Activated CD4-positive, alpha-beta T cell treated with anti-CD3 and anti-CD28 coated beads, Interleukin-2, amount 10 ng/mL, durations not matched to agents 7 days and 5 days (primary cell): ENCODE data around the gene AACS. TPM values are rescaled to one million over a fixed set of nuclear protein-coding genes. Genes with fewer than 3 reads are reported as not detected.
"Not testable (repeated sequence)": the region's sequence is repeated elsewhere in the genome, so short reads cannot be mapped to it uniquely, and the experiment has no call there.

Source experiments
- CTCF ChIA-PET: fragments of 350-600 bp; sonication (Branson Sonifier 250); formaldehyde crosslinking; loops from one replicate; lab custom pipeline; 2021; ENCODE audit warnings: antibody characterized with exemption; lab: Charles Lee
- POLR2A ChIA-PET: fragments of 350-600 bp; sonication (Branson Sonifier 250); formaldehyde crosslinking; loops from one replicate; lab custom pipeline; 2021; ENCODE audit warnings: antibody characterized with exemption; lab: Charles Lee
- DNase-seq: peaks from one replicate; pipeline ENCODE4 v3.0.0-alpha.2; 2020
- H3K27ac Mint-ChIP-seq: one replicate; pipeline ENCODE4 v1.8.0; 2021; ENCODE audit warnings: mild to moderate bottlenecking, moderate library complexity, mixed read lengths
- H3K27me3 Mint-ChIP-seq: one replicate; pipeline ENCODE4 v1.8.0; 2021; ENCODE audit warnings: mixed read lengths
- H3K36me3 Mint-ChIP-seq: one replicate; pipeline ENCODE4 v1.8.0; 2021; ENCODE audit warnings: low read depth, mixed read lengths
- H3K4me1 Mint-ChIP-seq: one replicate; pipeline ENCODE4 v1.8.0; 2021; ENCODE audit warnings: mixed read lengths
- H3K4me3 Mint-ChIP-seq: one replicate; pipeline ENCODE4 v1.8.0; 2021; ENCODE audit warnings: mild to moderate bottlenecking, moderate library complexity, mixed read lengths
- H3K9me3 Mint-ChIP-seq: one replicate; pipeline ENCODE4 v1.8.0; 2021; ENCODE audit warnings: mixed read lengths
- total RNA-seq, 2 experiments: library from RNA; stranded (reverse); gene quantifications; one replicate each; pipeline ENCODE4 v1.2.3, GENCODE V29; 2021

AACS gene
- total RNA-seq, 2 experiments from 2014 or later = 17.8 to 19.1 TPM

DNA sequence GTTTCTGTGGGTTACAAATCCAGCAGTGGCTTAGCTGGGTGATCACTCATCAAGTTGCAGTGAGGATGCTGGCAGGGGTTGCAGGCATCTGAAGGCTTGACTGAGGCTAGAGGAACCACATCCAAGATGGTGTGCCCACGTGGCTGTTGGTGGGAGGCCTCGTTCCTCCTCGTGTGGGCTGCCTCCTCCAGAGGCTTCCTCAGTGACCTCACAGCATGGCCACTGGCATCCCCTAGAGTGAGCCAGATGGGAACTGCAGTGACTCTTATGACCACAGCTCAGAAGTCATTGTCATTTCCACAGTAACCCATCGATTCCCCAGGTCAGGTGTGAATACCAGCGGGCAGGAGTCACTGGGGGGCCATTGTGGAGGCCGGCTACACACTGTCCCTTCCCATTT is 17.8 kb downstream of the AACS start:
- Mint-ChIP-seq H3K9me3 (no peaks in the 10 kb centered on the region), H3K27me3 (no peaks in the 10 kb centered on the region), H3K4me3 (no peak overlapping the region), H3K27ac (no peak overlapping the region), H3K4me1 (peaks cover 1% of the 10 kb centered on the region), H3K36me3 (peaks cover 12% of the 10 kb centered on the region)
- ChIA-PET CTCF (no interaction called here), POLR2A (no interaction called here)
- no peak for DNase-seq

GRCh38 chr12:125088199-125088598 is 23.0 kb downstream of the AACS start:
- H3K36me3 Mint-ChIP-seq = peaks cover 10% of the 10 kb centered on the region
- H3K27me3 Mint-ChIP-seq, H3K27ac Mint-ChIP-seq, H3K9me3 Mint-ChIP-seq, POLR2A ChIA-PET, H3K4me3 Mint-ChIP-seq, CTCF ChIA-PET, H3K4me1 Mint-ChIP-seq, DNase-seq: not testable (repeated sequence)

- Mint-ChIP-seq H3K4me3 (no peak overlapping the region), H3K4me1 (no peaks in the 10 kb centered on the region), H3K27me3 (no peaks in the 10 kb centered on the region), H3K36me3 (peaks cover 9% of the 10 kb centered on the region), H3K27ac (no peak overlapping the region), H3K9me3 (no peaks in the 10 kb centered on the region)
- ChIA-PET POLR2A (no interaction called here), CTCF (no interaction called here)
- no peak for DNase-seq
These were observed 23.8 kb downstream of the AACS start for GRCh38 chr12:125089083-125089482.

GRCh38 chr12:125089626-125090025 is 24.4 kb downstream of the AACS start:
- Mint-ChIP-seq H3K27ac (no peak overlapping the region), H3K36me3 (peaks cover 5% of the 10 kb centered on the region), H3K4me3 (no peak overlapping the region)

GRCh38 chr12:125090437-125090836 is 25.2 kb downstream of the AACS start:
- CTCF ChIA-PET = no interaction called here
- no peaks in the 10 kb centered on the region for H3K27me3 Mint-ChIP-seq
- POLR2A ChIA-PET = no interaction called here
- no peak overlapping the region for H3K4me3 Mint-ChIP-seq
- no peaks in the 10 kb centered on the region for H3K9me3 Mint-ChIP-seq
- H3K27ac Mint-ChIP-seq = no peak overlapping the region
- H3K36me3 Mint-ChIP-seq = peaks cover 5% of the 10 kb centered on the region
- DNase-seq = no peak
- no peaks in the 10 kb centered on the region for H3K4me1 Mint-ChIP-seq

More at GRCh38 chr12:125089626-125090025, 24.4 kb downstream of the AACS start:
- Mint-ChIP-seq H3K4me1 (no peaks in the 10 kb centered on the region), H3K27me3 (no peaks in the 10 kb centered on the region), H3K9me3 (no peaks in the 10 kb centered on the region)
- DNase-seq = no peak
- CTCF ChIA-PET = no interaction called here
- POLR2A ChIA-PET = no interaction called here

DNA sequence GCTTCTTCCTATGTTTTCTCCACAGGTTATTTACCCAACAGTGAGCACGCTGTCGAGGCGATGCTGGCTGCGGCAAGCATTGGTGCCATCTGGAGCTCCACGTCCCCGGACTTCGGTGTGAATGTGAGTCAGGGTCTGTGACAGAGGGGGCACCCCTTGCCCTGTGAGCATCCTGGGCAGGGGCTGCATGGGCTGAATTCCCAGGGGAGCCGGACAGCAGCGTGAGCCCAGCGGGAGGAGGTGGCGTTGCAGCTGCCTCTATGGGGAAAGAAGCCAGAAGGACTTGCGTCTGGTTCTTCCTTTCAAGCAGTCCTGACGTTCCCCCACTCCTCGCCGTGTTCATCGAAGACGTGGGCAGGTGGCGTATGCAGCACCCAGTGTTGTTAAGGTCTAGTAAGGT is 26.2 kb downstream of the AACS start:
- peaks cover 2% of the 10 kb centered on the region for H3K36me3 Mint-ChIP-seq
- H3K9me3 Mint-ChIP-seq = no peaks in the 10 kb centered on the region
- peaks cover 2% of the 10 kb centered on the region for H3K4me1 Mint-ChIP-seq
- no peak overlapping the region for H3K4me3 Mint-ChIP-seq
- ChIA-PET CTCF (no interaction called here), POLR2A (no interaction called here)
- no peaks in the 10 kb centered on the region for H3K27me3 Mint-ChIP-seq
- no peak for DNase-seq
- H3K27ac Mint-ChIP-seq = no peak overlapping the region

DNA sequence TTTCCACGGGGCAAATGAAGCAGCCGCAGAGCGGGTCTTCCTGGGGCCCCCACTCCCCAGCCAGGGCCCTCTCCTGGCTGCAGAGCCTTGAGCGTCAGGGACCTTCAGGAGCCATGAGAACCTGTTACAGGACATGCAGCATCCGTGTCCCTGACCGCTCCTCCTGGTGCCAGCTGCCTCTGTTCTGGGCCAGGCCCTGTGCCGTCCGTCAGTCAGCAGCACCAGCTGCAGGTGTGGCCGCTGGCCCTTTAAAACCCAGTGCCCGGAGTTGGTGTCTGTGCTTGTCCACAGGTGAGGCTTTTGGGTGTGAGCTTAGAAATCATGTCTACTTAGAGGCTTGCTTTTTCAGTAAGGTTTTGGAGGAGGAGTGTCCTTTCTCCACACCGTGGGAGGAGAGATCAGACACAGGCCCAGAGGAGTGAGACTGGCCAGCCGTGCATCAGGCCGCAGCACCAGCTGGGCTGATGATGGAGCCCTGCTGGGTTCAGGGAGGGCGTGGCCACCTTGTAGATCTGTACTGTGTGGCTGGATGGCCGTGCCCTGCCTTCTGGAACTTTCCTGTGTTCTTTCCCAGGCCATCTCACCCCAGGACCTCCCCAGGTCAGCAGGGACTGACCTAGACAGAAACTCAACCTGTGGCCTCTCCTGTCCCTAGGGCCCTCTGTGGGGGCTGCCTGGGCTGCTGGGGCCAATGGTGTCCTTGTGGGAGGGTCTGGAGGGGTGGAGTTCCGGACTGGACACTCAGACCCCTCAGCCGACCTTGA is 27.1 kb downstream of the AACS start:
- Mint-ChIP-seq H3K9me3 (no peaks in the 10 kb centered on the region), H3K36me3 (peaks cover 2% of the 10 kb centered on the region), H3K27ac (no peak overlapping the region), H3K4me3 (no peak overlapping the region), H3K27me3 (no peaks in the 10 kb centered on the region), H3K4me1 (peaks cover 8% of the 10 kb centered on the region)
- ChIA-PET CTCF (no interaction called here), POLR2A (no interaction called here)
- DNase-seq = no peak

DNA sequence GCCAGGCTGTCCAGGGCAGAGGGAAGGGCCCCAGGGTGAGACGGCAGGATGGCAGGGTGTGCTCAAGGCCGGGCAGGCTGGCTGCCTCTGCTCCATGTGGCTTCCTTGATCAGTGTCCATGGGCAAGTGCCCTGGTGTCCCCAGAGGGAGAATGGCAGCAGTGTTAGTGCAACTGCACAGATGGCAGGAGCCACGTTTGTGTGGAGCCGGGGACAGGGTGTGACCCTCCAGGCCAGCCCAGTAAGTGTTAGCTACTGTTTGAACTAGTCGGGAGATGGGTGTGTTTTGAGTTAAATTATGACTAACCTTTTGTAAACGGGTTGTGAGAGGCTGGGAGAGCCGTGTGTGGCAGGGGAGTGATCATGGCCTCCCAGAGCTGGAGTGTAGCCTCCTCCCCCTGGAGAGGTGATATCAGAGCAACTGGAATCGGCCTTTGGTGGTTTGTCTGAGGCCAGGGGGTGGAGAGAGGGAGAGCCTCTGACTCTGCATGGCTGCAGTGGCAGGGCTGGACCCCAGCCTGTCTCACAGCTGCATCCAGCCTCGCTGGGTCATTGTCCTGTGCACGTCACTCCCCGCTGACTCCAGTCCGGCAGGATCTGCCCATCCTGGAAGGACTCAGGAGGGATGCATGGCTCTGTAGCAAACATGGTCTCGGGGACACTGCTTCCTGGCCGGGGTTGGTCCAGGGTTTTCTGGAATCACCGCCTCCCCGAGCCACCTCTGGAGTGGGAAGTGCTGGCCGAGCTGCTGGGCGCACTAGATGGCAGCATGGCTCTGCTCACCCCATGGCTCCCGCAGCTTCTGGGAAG is 27.8 kb downstream of the AACS start:
- ChIA-PET POLR2A (no interaction called here), CTCF (no interaction called here)
- no peak overlapping the region for H3K4me3 Mint-ChIP-seq
- H3K4me1 Mint-ChIP-seq = peaks cover 14% of the 10 kb centered on the region
- H3K27ac Mint-ChIP-seq = no peak overlapping the region
- H3K36me3 Mint-ChIP-seq = no peaks in the 10 kb centered on the region
- no peaks in the 10 kb centered on the region for H3K27me3 Mint-ChIP-seq
- no peaks in the 10 kb centered on the region for H3K9me3 Mint-ChIP-seq
- DNase-seq = no peak

DNA sequence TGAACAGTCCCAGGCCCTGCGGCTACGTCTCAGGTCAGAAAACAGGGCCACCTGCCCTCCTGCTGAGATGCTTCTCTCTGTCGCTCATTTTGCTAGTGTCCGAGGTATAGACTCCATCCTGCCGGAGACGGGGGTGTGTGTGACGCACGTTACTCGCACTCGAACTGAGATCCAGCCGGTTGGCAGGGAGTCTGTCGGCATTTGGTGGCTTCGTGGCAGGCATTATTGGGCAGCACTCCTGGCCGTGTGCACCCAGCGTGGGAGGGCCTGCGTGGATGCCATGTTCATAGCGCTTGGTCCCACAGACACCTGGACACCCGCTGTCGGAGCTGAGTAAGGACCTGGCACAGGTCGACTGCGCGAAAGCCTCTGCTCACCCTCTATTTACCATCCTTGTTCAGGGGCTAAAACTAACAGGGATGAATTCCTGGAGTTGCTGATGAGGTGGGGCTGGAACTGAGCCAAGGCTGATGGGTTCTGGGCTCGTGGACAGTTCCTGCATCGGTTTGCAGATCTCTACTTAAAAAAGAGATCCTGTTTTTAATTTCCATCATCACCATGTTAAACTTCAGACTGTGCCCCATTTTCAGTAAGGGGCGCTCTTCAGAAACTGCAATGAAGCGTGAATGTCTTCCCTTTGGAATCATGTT is 28.6 kb downstream of the AACS start:
- no peak overlapping the region for H3K27ac Mint-ChIP-seq
- H3K4me1 Mint-ChIP-seq = peaks cover 17% of the 10 kb centered on the region
- CTCF ChIA-PET = no interaction called here
- POLR2A ChIA-PET = no interaction called here
- H3K9me3 Mint-ChIP-seq = no peaks in the 10 kb centered on the region
- no peak overlapping the region for H3K4me3 Mint-ChIP-seq
- DNase-seq = no peak
- H3K36me3 Mint-ChIP-seq = no peaks in the 10 kb centered on the region
- H3K27me3 Mint-ChIP-seq = no peaks in the 10 kb centered on the region

GRCh38 chr12:125096894-125097293 is 31.7 kb downstream of the AACS start:
- Mint-ChIP-seq H3K27me3 (no peaks in the 10 kb centered on the region), H3K36me3 (no peaks in the 10 kb centered on the region), H3K4me1 (peaks cover 24% of the 10 kb centered on the region), H3K27ac (no peak overlapping the region), H3K9me3 (no peaks in the 10 kb centered on the region), H3K4me3 (no peak overlapping the region)
- ChIA-PET POLR2A (no interaction called here), CTCF (interaction anchor here (0.6 kb wide), 1 partner anchor 218 kb away, joined by 3 read pairs; no protein-coding TSS in a partner anchor)
- no peak for DNase-seq

- no peaks in the 10 kb centered on the region for H3K9me3 Mint-ChIP-seq
- no peak for DNase-seq
- H3K36me3 Mint-ChIP-seq = no peaks in the 10 kb centered on the region
- peaks cover 24% of the 10 kb centered on the region for H3K4me1 Mint-ChIP-seq
- POLR2A ChIA-PET = no interaction called here
- no peaks in the 10 kb centered on the region for H3K27me3 Mint-ChIP-seq
- no peak overlapping the region for H3K4me3 Mint-ChIP-seq
- CTCF ChIA-PET = no interaction called here
- H3K27ac Mint-ChIP-seq = no peak overlapping the region
These were observed 32.2 kb downstream of the AACS start for GRCh38 chr12:125097427-125097826.

DNA sequence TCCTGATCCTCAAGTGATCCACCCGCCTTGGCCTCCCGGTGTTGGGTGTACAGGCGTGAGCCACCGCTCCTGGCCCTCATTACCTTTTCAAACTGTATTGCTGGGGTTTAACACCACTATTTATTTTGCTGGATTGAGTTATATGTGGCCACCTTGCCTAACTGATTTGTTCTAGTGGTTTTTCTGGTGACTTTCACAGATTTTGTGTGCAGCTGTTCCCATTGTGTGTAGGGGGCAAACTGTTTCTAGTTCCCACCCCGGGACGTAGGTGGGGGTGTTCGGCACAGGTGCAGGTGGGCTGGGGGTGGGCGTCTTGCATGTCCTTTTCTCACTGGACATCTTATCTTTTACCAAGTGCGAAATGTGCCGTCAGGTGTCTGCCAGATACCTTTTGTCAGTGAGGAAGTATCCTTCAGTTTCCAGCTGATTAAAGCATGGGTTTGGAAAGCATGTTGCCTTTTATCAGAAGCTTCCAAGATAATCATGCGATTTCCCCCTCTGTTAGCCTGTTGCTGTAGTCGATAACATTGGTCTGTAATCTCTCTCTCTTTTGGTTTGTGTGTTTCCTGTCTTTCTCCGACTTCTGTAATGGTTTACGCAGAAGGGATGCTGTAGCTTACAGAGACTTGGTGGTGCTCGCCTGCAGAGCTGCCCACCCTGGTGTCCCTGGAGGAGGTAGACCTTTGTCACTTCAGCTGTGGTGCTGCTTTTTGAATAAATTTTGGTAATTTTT is 33.6 kb downstream of the AACS start:
- Mint-ChIP-seq H3K9me3 (no peaks in the 10 kb centered on the region), H3K36me3 (peaks cover 7% of the 10 kb centered on the region), H3K4me3 (no peak overlapping the region), H3K27ac (peak overlapping the region; percentile 28), H3K4me1 (peaks cover 24% of the 10 kb centered on the region), H3K27me3 (no peaks in the 10 kb centered on the region)
- POLR2A ChIA-PET = no interaction called here
- CTCF ChIA-PET = no interaction called here
- no peak for DNase-seq
